NOMO-1 (cell line): Measurements from ENCODE around the gene GALNT10.

Experiments used
- DNase-seq, 2 experiments: peaks; one replicate each; lab custom pipeline; 2025; ENCODE audit not compliant: unreplicated experiment in 2 of 2; lab: John Stamatoyannopoulos, UW

GALNT10 gene

GRCh38 chr5:154227090-154227489 lies 36.6 kb downstream of the GALNT10 start:
- no peak for DNase-seq

GRCh38 chr5:154228696-154229095 lies 38.2 kb downstream of the GALNT10 start:
- DNase-seq = peak in 1 of 2 experiments; percentile 40

GRCh38 chr5:154230526-154230925 lies 40.0 kb downstream of the GALNT10 start:
- DNase-seq = no peak

- DNase-seq = no peak
Observed at GRCh38 chr5:154234551-154234950, 44.0 kb downstream of the GALNT10 start.

GRCh38 chr5:154236011-154236410 lies 45.5 kb downstream of the GALNT10 start:
- no peak for DNase-seq

- DNase-seq = peak; percentile 43 to 47
Observed at GRCh38 chr5:154236536-154237375, 46.2 kb downstream of the GALNT10 start.

GRCh38 chr5:154237376-154237743 lies 46.8 kb downstream of the GALNT10 start:
- DNase-seq = no peak

GRCh38 chr5:154237946-154238345 lies 47.4 kb downstream of the GALNT10 start:
- DNase-seq = peak in 1 of 2 experiments; percentile 22

GRCh38 chr5:154238776-154239481 lies 48.4 kb downstream of the GALNT10 start:
- DNase-seq = no peak

GRCh38 chr5:154240595-154240994 lies 50.1 kb downstream of the GALNT10 start:
- DNase-seq = no peak

- no peak for DNase-seq
Observed at GRCh38 chr5:154241021-154241420, 50.5 kb downstream of the GALNT10 start.

- DNase-seq = no peak
Observed at GRCh38 chr5:154242442-154242841, 51.9 kb downstream of the GALNT10 start.

GRCh38 chr5:154242964-154243376 lies 52.4 kb downstream of the GALNT10 start:
- DNase-seq = no peak

- no peak for DNase-seq
Observed at GRCh38 chr5:154243736-154244135, 53.2 kb downstream of the GALNT10 start.

- DNase-seq = no peak
Observed at GRCh38 chr5:154244476-154244875, 53.9 kb downstream of the GALNT10 start.

GRCh38 chr5:154248691-154249090 lies 58.2 kb downstream of the GALNT10 start:
- no peak for DNase-seq

GRCh38 chr5:154249826-154250225 lies 59.3 kb downstream of the GALNT10 start:
- DNase-seq = no peak

- no peak for DNase-seq
Observed at GRCh38 chr5:154251529-154251928, 61.0 kb downstream of the GALNT10 start.

- no peak for DNase-seq
Observed at GRCh38 chr5:154253807-154254206, 63.3 kb downstream of the GALNT10 start.

- no peak for DNase-seq
Observed at GRCh38 chr5:154254896-154255295, 64.4 kb downstream of the GALNT10 start.

GRCh38 chr5:154257046-154257445 lies 66.5 kb downstream of the GALNT10 start:
- DNase-seq = no peak
